HUES48 (cell line): ENCODE data around the gene PREP.
"Not testable (repeated sequence)": the region's sequence is repeated elsewhere in the genome, so short reads cannot be mapped to it uniquely, and the experiment has no call there.

Experiments used
- H3K27ac ChIP-seq: one replicate; pipeline ENCODE4 v1.7.0; 2013; ENCODE audit warnings: low read depth, low read length, inconsistent platforms
- H3K27me3 ChIP-seq: 2 replicates; pipeline ENCODE4 v1.6.1; 2013; ENCODE audit warnings: mild to moderate bottlenecking, low read length; ENCODE audit not compliant: control insufficient read depth, insufficient read depth
- H3K36me3 ChIP-seq: 2 replicates; pipeline ENCODE4 v1.6.1; 2013; ENCODE audit warnings: low read length; ENCODE audit not compliant: control insufficient read depth, insufficient read depth
- H3K4me1 ChIP-seq: 2 replicates; pipeline ENCODE4 v1.6.1; 2013; ENCODE audit warnings: mild to moderate bottlenecking, low read length; ENCODE audit not compliant: control insufficient read depth, insufficient read depth
- H3K4me3 ChIP-seq: 2 replicates; pipeline ENCODE4 v1.5.1; 2013; ENCODE audit warnings: mild to moderate bottlenecking, low read depth, low read length
- H3K9ac ChIP-seq: 2 replicates; pipeline ENCODE4 v1.6.1; 2013; ENCODE audit warnings: mild to moderate bottlenecking, low read depth, low read length, moderate library complexity
- H3K9me3 ChIP-seq: 2 replicates; pipeline ENCODE4 v1.6.1; 2013; ENCODE audit warnings: low read length; ENCODE audit not compliant: control insufficient read depth, insufficient read depth

Gene PREP

GRCh38 chr6:105345506-105345905, 57.4 kb downstream of the PREP start:
- Histone ChIP-seq H3K9ac (no peak overlapping the region), H3K27ac (no peak overlapping the region), H3K9me3 (no peaks in the 10 kb centered on the region), H3K4me3 (no peak overlapping the region), H3K36me3 (peaks cover 23% of the 10 kb centered on the region), H3K27me3 (no peaks in the 10 kb centered on the region), H3K4me1 (no peaks in the 10 kb centered on the region)

DNA sequence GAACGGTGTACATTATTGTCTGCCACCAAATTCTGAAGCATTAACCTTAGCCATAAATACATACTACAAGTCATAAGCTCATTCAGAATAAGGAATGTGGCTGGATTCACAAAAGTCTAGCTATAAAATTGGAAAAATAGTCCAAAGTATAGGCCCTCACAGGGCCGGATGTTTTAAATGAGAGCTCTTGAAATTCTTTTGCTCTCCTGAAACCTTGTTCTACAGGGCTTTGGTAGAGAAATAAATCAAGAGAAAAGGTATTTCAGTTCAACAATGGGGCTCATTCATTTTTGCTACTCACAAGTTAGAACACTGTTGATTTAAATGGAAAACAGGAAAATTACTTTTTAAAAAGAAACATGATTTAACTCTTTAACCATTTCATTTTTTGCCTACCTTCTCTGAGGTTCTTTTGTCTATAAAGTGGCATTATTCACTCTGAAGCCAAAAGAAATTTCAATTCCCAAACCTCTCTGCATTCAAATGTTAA, 58.0 kb downstream of the PREP start:
- Histone ChIP-seq H3K27me3 (no peaks in the 10 kb centered on the region), H3K4me1 (no peaks in the 10 kb centered on the region), H3K27ac (no peak overlapping the region), H3K4me3 (no peak overlapping the region), H3K9me3 (no peaks in the 10 kb centered on the region), H3K9ac (no peak overlapping the region), H3K36me3 (peaks cover 23% of the 10 kb centered on the region)

GRCh38 chr6:105338350-105338983, 64.4 kb downstream of the PREP start:
- H3K27ac ChIP-seq, H3K36me3 ChIP-seq, H3K4me1 ChIP-seq, H3K9ac ChIP-seq, H3K27me3 ChIP-seq, H3K9me3 ChIP-seq, H3K4me3 ChIP-seq: not testable (repeated sequence)

GRCh38 chr6:105336986-105337385, 65.9 kb downstream of the PREP start:
- Histone ChIP-seq H3K4me1 (no peaks in the 10 kb centered on the region), H3K9ac (no peak overlapping the region), H3K27ac (no peak overlapping the region), H3K4me3 (no peak overlapping the region), H3K27me3 (no peaks in the 10 kb centered on the region), H3K36me3 (peaks cover 16% of the 10 kb centered on the region), H3K9me3 (0 out of 2 replicates have a peak, but pooled peaks cover 2% of the 10 kb centered on the region)

DNA sequence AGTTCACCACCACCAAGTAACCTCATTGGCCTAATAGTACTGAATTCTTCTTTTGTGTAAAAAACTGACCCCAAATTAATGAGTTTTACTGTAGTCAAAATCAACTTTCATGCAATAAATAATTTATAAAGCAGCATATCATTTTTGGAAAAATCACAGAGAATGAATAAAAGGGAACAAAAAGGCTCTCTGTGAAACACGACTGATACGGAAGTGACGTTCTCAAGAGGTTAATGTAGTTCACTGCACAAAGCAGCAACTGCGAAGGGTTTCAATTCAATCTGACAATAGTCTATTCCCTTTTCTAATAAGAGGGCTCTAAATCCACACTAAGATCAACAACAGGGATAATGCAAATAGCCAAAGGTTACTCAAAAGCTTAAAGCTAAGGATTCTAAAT, 70.3 kb downstream of the PREP start:
- no peak overlapping the region for H3K4me3 ChIP-seq

GRCh38 chr6:105331927-105332326, 71.0 kb downstream of the PREP start:
- H3K9me3 ChIP-seq: no peaks in the 10 kb centered on the region

More for the DNA sequence above, 70.3 kb downstream of the PREP start:
- Histone ChIP-seq H3K27ac (no peak overlapping the region), H3K9me3 (no peaks in the 10 kb centered on the region), H3K9ac (no peak overlapping the region), H3K36me3 (peaks cover 39% of the 10 kb centered on the region), H3K27me3 (no peaks in the 10 kb centered on the region), H3K4me1 (no peaks in the 10 kb centered on the region)

GRCh38 chr6:105330913-105331312, 72.0 kb downstream of the PREP start:
- Histone ChIP-seq H3K4me3 (no peak overlapping the region), H3K9ac (no peak overlapping the region), H3K27me3 (no peaks in the 10 kb centered on the region), H3K9me3 (no peaks in the 10 kb centered on the region), H3K4me1 (no peaks in the 10 kb centered on the region), H3K36me3 (peaks cover 47% of the 10 kb centered on the region), H3K27ac (no peak overlapping the region)

More at GRCh38 chr6:105331927-105332326, 71.0 kb downstream of the PREP start:
- no peak overlapping the region for H3K9ac ChIP-seq
- no peaks in the 10 kb centered on the region for H3K4me1 ChIP-seq
- H3K27ac ChIP-seq: no peak overlapping the region
- H3K27me3 ChIP-seq: no peaks in the 10 kb centered on the region
- H3K4me3 ChIP-seq: no peak overlapping the region
- H3K36me3 ChIP-seq: peaks cover 43% of the 10 kb centered on the region

GRCh38 chr6:105330364-105330763, 72.5 kb downstream of the PREP start:
- Histone ChIP-seq H3K4me3 (no peak overlapping the region), H3K4me1 (no peaks in the 10 kb centered on the region), H3K9me3 (no peaks in the 10 kb centered on the region), H3K9ac (no peak overlapping the region), H3K27me3 (no peaks in the 10 kb centered on the region), H3K36me3 (peaks cover 52% of the 10 kb centered on the region), H3K27ac (no peak overlapping the region)

DNA sequence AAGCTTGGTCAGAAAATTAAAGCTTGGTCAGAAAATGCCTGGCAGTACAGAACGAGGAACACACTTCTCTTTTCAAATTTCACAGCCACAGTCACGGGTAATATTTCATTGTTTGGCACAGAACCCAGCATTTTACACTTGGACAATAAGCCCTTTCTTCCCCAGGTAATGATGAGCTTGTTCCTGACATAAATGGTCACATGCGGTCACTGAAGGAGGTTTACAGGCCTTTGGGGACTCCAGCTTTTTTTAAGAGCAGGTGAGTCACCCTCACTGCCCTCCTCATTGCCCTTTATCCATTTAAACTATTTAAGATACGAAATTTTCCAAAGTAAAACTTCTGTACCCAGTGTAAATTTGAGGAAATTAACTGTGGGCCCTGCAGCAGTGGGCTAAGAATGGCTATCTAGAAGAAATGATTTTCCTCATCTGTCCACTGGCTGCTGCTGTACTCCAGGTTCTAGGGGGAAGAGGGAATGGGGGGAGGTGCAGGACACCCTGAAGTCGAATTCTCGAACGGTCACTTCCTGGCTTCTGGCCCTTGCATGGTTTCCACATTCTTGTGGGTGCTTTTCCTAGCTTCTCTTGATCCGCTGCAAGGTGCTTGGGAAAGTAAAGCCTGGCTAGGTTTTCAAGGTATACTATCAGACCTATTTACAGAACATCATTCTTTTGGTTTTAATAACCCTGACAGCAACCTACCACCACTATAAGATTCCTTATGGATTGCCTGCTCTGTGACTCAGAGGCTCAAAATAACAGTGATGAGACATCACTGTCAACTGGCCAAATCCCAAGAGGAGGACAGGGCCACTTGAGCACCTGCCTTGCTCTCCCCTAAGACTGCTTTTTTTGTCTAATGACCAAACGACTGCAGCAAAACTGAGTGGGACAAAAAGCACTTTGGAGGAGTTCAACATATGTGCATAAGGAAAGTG, 75.8 kb downstream of the PREP start:
- Histone ChIP-seq H3K4me1 (no peaks in the 10 kb centered on the region), H3K4me3 (no peak overlapping the region), H3K9ac (no peak overlapping the region), H3K36me3 (peaks cover 73% of the 10 kb centered on the region), H3K27ac (no peak overlapping the region), H3K27me3 (no peaks in the 10 kb centered on the region), H3K9me3 (no peaks in the 10 kb centered on the region)

DNA sequence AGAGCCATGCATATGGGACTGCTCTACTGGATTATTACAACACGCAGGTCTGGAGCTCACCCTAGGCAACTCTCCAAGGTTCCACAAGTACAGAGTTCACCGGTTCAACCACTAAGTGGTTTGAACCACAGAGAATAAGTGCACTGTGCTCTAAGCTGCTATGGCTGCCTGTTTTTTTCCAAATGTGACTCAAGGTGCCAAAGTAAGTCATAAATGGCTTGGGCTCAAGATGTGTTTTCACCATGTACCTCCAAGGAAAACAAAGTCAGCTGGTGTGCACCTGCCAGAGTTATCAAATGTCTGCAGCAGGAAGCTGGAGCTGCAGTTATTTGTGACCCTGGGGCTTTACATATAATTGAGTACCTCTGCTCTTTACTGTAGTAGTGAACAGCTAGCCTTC, 76.7 kb downstream of the PREP start:
- Histone ChIP-seq H3K9me3 (no peaks in the 10 kb centered on the region), H3K9ac (no peak overlapping the region), H3K36me3 (peaks cover 68% of the 10 kb centered on the region), H3K4me3 (no peak overlapping the region), H3K27ac (no peak overlapping the region), H3K4me1 (no peaks in the 10 kb centered on the region), H3K27me3 (no peaks in the 10 kb centered on the region)

DNA sequence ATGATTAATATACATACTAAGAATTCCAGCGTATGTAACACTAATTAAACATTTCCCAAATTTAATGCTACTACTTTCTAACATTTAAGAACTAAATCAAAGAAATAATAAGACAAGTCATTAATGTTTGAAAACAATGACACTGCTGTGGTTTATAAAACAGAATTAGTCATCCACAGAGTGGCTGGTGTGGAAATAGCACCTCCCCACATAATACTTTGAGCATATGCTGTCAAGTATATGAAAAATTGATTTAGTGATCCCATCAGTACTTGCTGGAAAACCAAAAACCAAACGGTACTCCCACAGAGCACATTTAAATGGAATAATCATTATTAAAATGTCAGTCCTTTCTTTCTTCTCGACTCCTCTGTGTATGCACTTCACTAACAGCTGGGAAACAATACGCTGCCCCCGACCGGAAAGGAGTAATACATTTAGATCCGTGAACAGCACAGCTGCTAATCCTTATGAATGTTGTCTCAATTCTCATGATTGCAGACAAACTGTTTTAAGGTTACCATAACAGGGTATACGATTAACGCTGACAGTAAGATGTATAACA, 78.4 kb downstream of the PREP start:
- H3K36me3 ChIP-seq: peaks cover 64% of the 10 kb centered on the region
- H3K4me1 ChIP-seq: no peaks in the 10 kb centered on the region

More for the DNA sequence above, 78.4 kb downstream of the PREP start:
- Histone ChIP-seq H3K27me3 (no peaks in the 10 kb centered on the region), H3K27ac (no peak overlapping the region), H3K9me3 (no peaks in the 10 kb centered on the region), H3K4me3 (no peak overlapping the region), H3K9ac (no peak overlapping the region)
